Activated effector memory CD4-positive, alpha-beta T cell treated with anti-CD3 and anti-CD28 coated beads, Interleukin-2, amount 50 U/mL, for 16 hours (primary cell): ENCODE data around the gene ROM1.

Source experiments
- DNase-seq: peaks from one replicate; pipeline ENCODE4 v3.0.0-alpha.2; 2020

Gene ROM1

DNA sequence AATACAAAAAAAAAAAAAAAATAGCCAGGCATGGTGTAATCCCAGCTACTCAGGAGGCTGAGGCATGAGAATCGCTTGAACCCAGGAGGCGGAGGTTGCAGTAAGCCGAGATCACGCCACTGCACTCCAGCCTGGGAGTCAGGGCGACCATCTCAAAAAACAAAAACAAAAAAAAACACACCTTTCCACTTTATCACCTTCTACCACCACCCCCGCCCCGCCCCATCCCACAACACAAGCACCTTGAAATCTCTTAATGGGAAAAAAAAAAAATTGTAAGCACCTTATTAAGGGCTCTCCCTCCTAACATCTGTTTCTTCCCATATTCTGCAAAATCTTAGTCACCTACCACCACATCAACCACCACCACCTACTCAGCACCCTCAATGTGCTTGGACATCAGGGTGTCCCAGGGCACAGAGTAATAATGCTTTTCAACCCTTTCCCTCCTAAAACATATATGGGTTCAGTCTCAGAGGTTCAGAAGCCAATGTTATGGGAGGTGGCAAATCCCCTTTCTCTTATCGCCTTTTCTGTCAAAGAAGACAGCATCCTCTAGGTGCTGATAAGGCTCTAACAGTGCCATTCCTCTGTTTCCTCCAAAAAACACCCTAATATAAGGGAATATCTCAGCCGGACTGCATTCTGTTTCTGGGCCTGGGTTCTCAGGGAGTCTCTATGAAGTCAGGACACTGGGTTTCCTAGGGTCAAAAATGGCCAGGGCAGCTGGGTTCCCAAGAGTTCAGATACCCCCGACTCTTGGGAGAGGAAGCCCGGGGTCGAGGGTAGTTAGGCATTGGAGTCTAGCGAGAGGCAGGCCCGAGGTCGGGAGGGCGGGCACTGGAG is 39.3 kb downstream of the ROM1 start:
- no peak for DNase-seq

DNA sequence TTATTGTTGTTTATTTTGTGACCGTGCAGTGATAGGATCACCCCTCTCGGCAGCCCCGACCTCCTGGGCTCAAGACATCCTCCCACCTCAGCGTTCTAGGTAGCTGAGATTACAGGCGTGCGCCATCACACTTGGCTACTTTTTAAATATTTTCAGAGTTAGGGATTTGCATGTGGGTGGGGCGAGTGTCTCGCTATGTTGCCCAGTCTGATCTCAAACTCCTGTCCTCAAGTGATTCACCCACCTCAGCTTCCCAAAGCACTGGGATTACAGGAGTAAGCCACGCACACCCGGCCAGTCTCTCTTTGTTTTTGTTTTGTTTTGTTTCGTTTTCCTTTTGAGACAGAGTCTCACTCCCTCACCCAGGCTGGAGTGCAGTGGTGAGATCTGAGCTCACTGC is 41.2 kb downstream of the ROM1 start:
- no peak for DNase-seq

DNA sequence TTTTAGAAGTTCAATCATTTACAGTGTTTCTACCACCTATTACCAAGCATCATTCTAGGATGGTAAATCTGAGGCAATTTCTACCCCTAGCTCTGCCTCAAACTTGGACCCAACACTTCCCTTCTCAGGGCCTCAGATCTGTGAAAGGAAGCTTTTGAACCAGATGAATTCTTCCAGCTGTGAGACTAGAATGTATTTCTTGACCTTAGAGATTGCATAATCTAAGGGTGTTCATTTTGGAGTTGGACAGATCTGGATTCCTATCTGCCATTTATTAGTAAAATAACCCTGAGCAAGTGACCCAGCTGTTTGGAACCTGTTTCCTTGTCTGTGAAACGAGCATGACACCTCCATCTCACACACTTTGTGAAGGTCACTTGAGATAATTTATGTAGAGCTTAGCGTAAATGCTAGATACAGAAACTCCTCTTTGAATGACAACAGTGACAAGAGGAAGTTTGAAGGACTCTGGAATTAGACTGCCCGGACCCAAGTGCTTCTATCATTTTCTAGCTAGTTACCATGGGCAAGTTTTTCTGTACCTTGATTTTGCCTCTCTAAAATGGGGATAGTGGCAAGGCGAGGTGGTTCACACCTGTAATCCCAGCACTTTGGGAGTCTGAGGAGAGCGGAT is 43.9 kb downstream of the ROM1 start:
- DNase-seq, result no peak

DNA sequence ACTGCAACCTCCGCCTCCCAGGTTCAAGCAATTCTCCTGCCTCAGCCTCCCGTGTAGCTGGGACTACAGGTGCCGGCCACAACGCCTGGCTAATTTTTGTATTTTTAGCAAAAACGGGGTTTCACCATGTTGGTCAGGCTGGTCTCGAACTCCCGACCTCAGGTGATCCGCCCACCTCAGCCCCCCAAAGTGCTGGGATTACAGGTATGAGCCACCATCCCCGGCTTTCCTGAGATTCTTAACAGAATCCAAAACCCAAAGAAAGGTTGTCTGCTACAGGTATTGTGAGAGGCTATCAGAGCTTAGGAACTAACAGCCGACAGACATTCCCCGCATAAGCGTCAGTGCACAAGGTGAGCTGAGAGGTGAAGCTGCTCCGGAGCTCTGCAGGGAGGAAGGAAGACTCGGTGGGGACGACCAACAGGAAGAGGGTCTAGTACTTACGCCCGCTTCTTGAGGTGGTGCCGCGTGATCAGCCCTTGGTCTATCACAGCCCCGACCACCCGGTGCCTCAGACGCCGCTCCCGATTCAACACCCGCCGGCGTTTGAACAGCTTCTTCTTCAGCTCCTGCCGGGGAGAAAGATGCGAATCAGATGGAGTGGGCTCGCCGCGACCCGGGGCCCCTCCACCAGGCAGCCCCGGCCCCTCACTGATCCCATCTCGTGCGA is 51.5 kb downstream of the ROM1 start:
- no peak for DNase-seq
